ENCODE results near the gene CSNK1D.
A peak's percentile ranks its signal among the peaks of the same experiment; 100 is the strongest.

The CSNK1D gene

DNA sequence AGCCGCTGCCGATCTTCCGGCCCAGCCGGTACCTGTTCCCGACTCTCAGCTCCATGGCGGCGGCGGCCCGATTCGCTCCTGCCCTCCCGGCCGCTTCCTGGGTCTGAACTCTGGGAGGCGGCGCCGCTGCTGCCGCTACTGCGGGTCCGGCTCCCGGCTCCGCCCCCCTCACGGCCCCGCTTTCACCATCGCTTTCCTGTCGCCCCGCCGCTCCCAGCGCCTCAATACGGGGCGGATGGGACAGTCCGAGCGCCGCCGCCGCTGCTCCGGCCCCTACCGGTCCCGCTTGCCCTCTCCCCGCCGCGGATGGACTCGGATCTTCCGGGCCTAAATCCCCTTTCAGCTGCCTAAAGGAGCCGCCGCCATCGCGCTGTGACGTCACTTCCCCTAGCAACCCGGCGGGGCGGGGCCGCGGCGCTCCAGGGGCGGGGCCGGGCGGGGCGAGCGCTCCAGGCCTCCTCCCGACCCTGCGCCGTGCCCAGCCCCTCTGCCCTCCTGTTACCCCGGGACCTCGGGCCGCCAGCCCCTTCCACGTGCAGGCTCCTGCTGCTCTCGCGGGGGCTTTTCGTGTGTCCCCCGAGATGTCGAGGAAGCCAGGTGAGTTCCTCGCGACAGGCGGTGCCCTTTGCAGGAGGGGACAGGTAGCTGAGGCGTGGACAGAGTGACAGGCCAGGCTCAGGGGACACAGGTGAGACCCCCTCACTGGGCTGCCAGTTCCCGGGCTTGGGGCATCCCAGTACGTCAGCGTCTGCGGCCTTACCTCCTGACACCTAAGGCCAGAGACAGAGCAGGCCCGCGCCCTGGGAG is at the start of gene CSNK1D:
TSS of gene CSNK1D (minus strand) at position 374 of the 807 bp plus-strand sequence. CDS start at position 55, 319 bp downstream.
- DNase-seq (ENCODE audit: low read depth) = peak; percentile 91

DNA sequence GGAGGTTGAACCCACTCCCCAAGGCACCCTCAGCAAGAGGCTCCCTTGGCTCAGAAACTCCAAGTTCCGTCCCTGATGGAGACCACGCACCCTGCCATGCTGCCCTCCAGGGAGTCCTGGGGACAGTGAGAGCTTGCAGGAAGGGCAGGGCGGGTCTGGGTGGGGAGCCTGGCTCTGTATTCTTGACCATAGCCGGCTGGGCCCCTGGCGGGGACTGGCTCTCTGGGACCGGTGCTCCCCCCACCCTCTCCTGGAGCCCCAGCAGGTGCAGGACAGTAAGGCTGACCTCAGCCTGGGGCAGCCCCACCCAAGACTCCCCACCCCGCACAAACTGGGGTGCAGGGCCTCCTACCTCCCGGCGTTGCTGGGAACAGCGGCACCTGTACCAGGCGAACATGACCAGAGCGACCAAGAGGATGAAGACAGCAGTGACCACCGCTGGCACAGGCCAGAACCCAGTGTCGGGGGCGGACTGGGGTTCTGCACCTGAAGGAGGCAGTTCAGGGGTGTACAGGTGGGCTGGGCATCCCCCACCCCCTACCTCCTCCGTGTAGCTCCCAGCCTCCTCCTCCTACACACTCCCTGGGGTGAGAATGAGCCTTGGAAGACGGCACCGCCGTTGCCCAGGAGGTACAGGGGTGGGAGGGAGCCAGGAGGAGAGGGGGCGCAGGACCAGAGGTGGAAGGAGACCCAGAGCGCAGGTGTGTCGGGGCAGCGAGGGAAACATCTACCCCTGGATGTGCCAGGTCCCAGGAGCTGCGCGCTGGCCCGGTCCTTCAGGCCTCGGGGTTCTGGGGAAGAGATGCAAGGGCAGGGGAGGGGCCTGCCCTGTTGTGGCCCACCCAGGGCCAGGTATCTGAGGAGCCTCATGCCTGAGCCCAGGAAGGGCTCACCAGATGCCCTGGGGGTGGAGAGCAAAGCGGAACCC is 49.3 kb upstream of the CSNK1D start:
- no peak for DNase-seq (ENCODE audit: low read depth)

- no peak for DNase-seq (ENCODE audit: low read depth)
Observed at GRCh38 chr17:82321947-82322466, 48.5 kb upstream of the CSNK1D start.

- peak; percentile 57 for DNase-seq (ENCODE audit: low read depth)
Observed at GRCh38 chr17:82320956-82321927, 47.7 kb upstream of the CSNK1D start.

GRCh38 chr17:82320140-82320840 is 46.8 kb upstream of the CSNK1D start:
- DNase-seq (ENCODE audit: low read depth) = no peak

- no peak for DNase-seq (ENCODE audit: low read depth)
Observed at GRCh38 chr17:82319619-82320062, 46.1 kb upstream of the CSNK1D start.

GRCh38 chr17:82318772-82319606 is 45.5 kb upstream of the CSNK1D start:
- no peak for DNase-seq (ENCODE audit: low read depth)

- DNase-seq (ENCODE audit: low read depth) = no peak
Observed at GRCh38 chr17:82318169-82318498, 44.6 kb upstream of the CSNK1D start.

GRCh38 chr17:82317394-82318168 is 44.1 kb upstream of the CSNK1D start, which contains the start of gene CD7:
Gene CD7, minus strand, starts transcription at chr17:82317608. Its CDS starts 113 bp downstream, at chr17:82317495.
- DNase-seq (ENCODE audit: low read depth) = peak; percentile 64

DNA sequence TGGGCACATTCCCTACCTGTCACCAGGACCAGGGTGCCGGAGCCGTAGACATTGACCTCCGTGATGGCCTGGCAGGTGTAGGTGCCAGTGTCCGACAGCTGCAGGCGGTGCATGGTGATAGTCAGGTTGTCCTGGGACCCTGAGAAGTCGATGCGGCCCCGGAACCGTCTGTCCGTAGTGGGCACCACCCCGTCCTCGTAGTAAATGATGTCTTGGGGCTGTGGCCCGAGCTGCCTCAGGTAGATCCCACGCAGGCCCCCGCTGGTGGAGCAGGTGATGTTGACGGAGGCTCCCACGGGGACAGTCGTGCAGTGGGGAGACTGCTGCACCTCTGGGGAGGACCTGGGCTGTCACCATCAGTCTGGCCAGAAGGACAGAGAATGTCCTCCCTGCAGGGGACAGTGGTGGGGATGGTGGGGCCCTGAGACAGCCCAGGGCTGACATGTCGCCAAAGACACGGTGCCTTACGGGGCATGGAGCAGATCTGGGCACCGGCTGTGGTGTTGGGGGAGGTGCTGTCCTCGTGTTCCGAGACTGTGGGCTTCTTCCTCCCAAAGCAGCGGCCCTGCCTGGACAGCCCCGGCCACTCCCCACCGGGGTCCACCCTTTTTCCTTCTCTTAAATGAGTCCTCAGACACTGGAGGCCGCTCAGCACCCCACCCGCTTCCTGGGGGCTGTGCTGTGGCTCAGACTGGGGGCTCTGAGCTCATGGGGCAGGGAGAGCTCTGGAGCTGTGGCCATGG is 43.3 kb upstream of the CSNK1D start:
- DNase-seq (ENCODE audit: low read depth) = no peak

GRCh38 chr17:82315703-82316358 is 42.3 kb upstream of the CSNK1D start:
- DNase-seq (ENCODE audit: low read depth) = no peak

GRCh38 chr17:82314727-82315605 is 41.5 kb upstream of the CSNK1D start:
- no peak for DNase-seq (ENCODE audit: low read depth)

- DNase-seq (ENCODE audit: low read depth) = no peak
Observed at GRCh38 chr17:82314012-82314726, 40.7 kb upstream of the CSNK1D start.

DNA sequence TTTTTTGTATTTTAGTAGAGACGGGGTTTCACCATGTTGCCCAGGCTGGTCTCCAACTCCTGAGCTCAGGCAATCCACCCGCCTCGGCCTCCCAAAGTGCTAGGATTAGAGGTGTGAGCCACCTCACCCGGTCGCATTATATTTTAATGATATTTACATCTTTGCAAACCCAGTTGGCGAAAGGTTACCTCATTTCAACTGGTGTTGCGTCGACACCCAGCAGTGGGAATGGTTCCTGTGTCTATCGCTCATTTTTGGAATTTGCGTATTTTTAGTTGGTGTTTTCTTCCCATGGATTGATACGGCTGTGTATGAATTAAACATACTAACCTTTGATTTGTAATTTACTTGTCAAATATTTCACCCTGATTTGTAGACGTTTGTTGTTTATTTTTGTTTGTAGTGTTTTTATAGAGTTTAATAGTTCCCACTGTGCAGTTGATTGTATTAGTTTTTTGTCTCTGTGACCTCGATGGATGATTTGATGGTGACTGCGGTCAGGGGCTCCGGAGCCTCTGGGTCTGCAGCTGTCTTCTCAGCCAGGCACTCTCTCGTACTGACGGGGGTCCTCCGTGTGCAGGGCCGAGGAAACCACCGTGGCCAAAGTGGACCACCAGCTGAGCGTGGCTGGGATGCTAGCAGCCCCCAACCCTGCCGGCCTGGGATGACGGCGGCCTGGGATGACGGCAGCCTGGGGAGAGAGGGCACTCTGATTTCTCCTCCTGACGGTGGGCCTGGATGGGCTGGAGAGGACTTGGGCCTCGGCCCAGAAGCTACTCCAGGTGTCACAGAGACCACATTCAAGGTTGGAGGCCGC is 39.9 kb upstream of the CSNK1D start:
- no peak for DNase-seq (ENCODE audit: low read depth)

- no peak for DNase-seq (ENCODE audit: low read depth)
Observed at GRCh38 chr17:82311971-82312370, 38.5 kb upstream of the CSNK1D start.

Measured in stimulated activated CD8-positive, alpha-beta memory T cell treated with anti-CD3 and anti-CD28 coated beads, Interleukin-4, amount 100 ng/mL, for 24 hours (primary cell).